LNCaP clone FGC (cell line): ENCODE data around the gene SLC16A10.
A peak's percentile ranks its signal among the peaks of the same experiment; 100 is the strongest.
"Not testable (repeated sequence)": the region's sequence is repeated elsewhere in the genome, so short reads cannot be mapped to it uniquely, and the experiment has no call there.

Source experiments
- DNase-seq: peaks from one replicate; pipeline ENCODE4 v3.0.0-alpha.2; 2011; ENCODE audit warnings: low read depth
- H3K4me3 ChIP-seq: 2 replicates; pipeline ENCODE4 v1.5.1; 2011; ENCODE audit warnings: mild to moderate bottlenecking, low read depth, low read length, control low read depth
- TF ChIP-seq, protein P1 (sequence below): IDR thresholded peaks from 2 replicates; pipeline ENCODE4 v1.5.1; 2012; ENCODE audit warnings: mild to moderate bottlenecking; ENCODE audit not compliant: control insufficient read depth, insufficient read depth; ENCODE audit errors: extremely low read depth

Gene SLC16A10

DNA sequence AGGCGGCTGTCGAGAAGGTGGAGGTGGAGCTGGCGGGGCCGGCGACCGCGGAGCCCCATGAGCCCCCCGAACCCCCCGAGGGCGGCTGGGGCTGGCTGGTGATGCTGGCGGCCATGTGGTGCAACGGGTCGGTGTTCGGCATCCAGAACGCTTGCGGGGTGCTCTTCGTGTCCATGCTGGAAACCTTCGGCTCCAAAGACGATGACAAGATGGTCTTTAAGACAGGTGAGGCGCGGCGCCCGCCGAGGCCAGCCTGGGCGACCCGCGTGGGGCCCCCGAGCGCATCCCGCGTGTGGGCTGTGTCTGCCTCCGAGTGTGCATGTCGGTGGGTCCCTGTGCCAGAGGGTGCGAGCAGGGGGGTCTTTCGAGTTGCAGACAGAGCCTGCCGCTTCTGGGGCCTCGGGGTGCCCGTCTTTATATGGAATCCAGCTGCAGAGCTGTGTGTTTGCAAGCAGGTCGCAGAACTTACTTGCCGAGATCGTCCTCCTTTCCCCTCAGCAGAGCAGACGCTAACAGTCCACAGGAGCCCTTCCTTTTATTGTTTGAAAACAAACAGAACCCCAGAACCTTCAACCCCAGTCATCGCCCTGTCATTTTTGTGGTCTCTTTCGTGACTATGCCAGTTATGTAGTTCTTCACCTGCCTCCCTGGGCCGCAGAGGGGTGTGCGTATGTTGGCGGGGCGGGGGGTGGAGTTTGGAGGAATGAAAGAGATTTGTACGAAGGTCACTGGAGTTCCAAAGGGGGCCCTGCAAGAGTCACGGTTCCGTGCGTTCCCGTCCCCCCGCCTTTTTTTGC lies 766 bp downstream of the SLC16A10 start:
- peak overlapping the region; percentile 61 for H3K4me3 ChIP-seq
- TF ChIP-seq, protein P1, sequence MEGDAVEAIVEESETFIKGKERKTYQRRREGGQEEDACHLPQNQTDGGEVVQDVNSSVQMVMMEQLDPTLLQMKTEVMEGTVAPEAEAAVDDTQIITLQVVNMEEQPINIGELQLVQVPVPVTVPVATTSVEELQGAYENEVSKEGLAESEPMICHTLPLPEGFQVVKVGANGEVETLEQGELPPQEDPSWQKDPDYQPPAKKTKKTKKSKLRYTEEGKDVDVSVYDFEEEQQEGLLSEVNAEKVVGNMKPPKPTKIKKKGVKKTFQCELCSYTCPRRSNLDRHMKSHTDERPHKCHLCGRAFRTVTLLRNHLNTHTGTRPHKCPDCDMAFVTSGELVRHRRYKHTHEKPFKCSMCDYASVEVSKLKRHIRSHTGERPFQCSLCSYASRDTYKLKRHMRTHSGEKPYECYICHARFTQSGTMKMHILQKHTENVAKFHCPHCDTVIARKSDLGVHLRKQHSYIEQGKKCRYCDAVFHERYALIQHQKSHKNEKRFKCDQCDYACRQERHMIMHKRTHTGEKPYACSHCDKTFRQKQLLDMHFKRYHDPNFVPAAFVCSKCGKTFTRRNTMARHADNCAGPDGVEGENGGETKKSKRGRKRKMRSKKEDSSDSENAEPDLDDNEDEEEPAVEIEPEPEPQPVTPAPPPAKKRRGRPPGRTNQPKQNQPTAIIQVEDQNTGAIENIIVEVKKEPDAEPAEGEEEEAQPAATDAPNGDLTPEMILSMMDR: no peak
- no peak for DNase-seq

DNA sequence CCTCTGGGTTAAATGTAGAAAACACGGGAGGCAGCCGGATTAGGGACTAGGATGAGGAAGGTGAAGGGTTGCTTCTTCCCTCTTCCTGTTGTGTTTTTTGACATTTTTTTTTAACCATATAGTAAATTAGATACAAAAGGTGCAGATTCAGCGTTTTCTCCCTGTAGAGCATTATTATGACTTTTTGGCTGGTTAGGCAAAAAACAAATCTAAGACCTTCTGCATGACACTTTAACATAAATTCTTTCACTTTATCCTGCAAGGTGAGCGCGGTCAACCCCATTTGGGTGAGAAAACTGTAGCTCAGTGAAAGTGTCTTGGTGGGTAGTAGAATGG lies 1.3 kb downstream of the SLC16A10 start:
- DNase-seq: no peak
- H3K4me3 ChIP-seq: peak overlapping the region; percentile 61

DNA sequence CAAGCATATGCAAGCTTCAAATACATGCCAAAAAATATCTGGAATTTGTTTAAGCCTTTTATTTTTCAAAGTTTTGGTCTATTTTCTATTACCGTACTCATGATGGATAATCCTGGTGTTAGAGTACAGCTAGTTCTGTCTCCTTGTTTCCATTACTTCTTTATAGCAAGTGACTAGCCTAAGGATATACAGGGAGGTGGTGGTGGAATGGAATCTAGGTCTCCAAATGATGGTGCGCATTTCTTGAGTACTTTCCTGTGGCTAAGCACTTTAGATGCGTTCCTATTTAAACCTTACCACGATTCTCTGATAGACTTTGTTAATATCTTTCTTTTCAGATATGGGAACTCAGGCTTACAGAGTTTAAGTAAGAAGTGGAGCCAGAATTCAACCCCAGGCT lies 3.5 kb downstream of the SLC16A10 start:
- TF ChIP-seq, protein P1: no peak
- no peak overlapping the region for H3K4me3 ChIP-seq
- DNase-seq: no peak

More for the DNA sequence above, 1.3 kb downstream of the SLC16A10 start:
- TF ChIP-seq, protein P1: no peak

DNA sequence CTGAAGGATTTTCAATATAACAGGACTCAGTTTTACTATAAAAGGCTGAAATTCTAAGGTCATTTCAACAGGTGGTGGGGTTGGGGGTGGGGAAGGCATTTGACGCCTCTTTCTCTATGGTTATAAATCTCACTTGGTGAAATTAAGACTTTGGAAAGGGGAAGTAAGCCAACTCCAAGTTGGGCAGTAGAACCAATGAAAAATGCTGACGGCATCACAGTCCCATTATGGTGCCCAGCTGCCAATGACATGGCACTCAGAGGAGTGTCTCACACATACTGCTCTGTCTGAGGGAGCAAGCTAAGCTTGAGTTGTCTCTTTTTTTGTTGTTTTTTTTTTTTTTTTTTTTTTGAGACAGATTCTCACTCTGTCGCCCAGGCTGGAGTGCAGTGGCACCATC lies 4.7 kb downstream of the SLC16A10 start:
- no peak for DNase-seq
- H3K4me3 ChIP-seq: no peak overlapping the region
- TF ChIP-seq, protein P1: no peak

DNA sequence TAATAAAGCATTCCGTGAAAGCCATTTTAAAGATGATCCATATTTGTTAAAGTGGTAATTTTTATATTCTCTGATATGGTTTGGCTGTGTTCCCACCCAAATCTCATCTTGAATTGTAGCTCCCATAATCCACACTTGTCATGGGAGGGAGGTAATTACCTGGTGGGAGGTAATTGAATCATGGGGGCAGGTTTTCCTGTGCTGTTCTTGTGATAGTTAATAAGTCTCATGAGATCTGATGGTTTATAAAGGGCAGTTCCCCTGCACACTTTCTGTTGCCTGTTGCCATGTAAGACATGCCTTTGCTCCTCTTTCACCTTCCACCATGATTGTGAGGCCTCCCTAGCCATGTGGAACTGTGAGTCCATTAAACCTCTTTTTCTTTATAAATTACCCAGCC lies 8.2 kb downstream of the SLC16A10 start:
- not testable (repeated sequence) for H3K4me3 ChIP-seq, DNase-seq

DNA sequence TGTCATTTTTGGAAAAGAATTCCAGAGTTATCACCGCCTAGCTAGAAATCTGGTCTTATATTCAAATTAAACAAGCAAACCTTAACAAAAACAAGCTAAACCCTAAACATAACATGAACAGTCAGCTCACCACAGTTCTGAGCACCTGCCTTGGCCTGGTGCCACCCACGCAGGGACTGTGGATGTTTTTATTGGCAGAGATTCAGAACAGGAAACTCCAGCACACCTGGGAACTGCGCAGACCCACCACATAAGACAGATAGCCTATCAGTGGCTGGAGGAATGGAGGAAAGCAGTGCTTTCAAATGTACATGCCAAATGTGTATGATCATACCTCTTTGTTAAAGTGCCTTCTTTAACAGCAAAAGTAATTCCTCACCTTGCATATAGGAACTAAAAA lies 8.9 kb downstream of the SLC16A10 start:
- no peak overlapping the region for H3K4me3 ChIP-seq
- DNase-seq: peak; percentile 77

DNA sequence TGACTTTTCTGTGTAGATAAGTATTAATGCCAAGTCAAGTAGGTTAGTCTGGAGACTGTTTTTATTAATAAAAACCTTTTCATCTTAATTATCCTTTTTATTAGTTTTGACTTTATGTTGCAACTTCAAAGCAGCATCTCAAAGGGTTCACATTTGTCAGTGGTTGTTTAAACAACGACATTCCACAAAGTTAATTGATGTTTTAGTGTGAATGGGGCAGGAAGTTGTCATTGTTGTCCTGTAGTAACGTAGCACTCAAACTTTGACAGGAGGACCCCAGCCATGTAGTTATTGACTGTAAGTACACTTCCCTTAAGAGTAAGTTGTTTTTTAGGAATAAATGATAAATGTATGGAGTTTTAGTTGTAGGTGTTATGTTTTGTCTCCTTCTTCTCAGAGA lies 11.3 kb downstream of the SLC16A10 start:
- DNase-seq: no peak
- no peak overlapping the region for H3K4me3 ChIP-seq
- TF ChIP-seq, protein P1: no peak

More for the DNA sequence above, 8.9 kb downstream of the SLC16A10 start:
- TF ChIP-seq, protein P1: no peak
